T-helper 1 cell treated with Interleukin-12 subunit alpha and Interleukin-12 subunit beta and Interleukin-4 antibody, amounts not matched to agents 30 μg/mL and 1 μg/mL, for 36 hours (primary cell): ENCODE data around the gene KRT34.
"Not testable (repeated sequence)": the region's sequence is repeated elsewhere in the genome, so short reads cannot be mapped to it uniquely, and the experiment has no call there.

Experiments used
- H3K27ac Mint-ChIP-seq: one replicate; pipeline ENCODE4 v1.8.0; 2021; ENCODE audit warnings: mild to moderate bottlenecking, mixed read lengths
- H3K27me3 Mint-ChIP-seq: one replicate; pipeline ENCODE4 v1.8.0; 2021; ENCODE audit warnings: low read depth, mixed read lengths
- H3K36me3 Mint-ChIP-seq: one replicate; pipeline ENCODE4 v1.8.0; 2021; ENCODE audit warnings: low read depth, mixed read lengths
- H3K4me1 Mint-ChIP-seq: one replicate; pipeline ENCODE4 v1.8.0; 2021; ENCODE audit warnings: low read depth, mixed read lengths
- H3K4me3 Mint-ChIP-seq: one replicate; pipeline ENCODE4 v1.8.0; 2021; ENCODE audit warnings: mild to moderate bottlenecking, moderate library complexity, mixed read lengths
- H3K9me3 Mint-ChIP-seq: one replicate; pipeline ENCODE4 v1.8.0; 2021; ENCODE audit warnings: mixed read lengths

Gene KRT34

GRCh38 chr17:41363881-41364280 lies 18.2 kb downstream of the KRT34 start:
- H3K4me3 Mint-ChIP-seq: no peak overlapping the region
- H3K9me3 Mint-ChIP-seq: no peaks in the 10 kb centered on the region
- H3K27ac Mint-ChIP-seq: no peak overlapping the region
- no peaks in the 10 kb centered on the region for H3K36me3 Mint-ChIP-seq
- H3K27me3 Mint-ChIP-seq: peaks cover 10% of the 10 kb centered on the region
- H3K4me1 Mint-ChIP-seq: no peaks in the 10 kb centered on the region

GRCh38 chr17:41360296-41360995 lies 21.7 kb downstream of the KRT34 start:
- Mint-ChIP-seq H3K27me3 (peaks cover 20% of the 10 kb centered on the region), H3K27ac (no peak overlapping the region), H3K36me3 (no peaks in the 10 kb centered on the region), H3K9me3 (no peaks in the 10 kb centered on the region), H3K4me3 (no peak overlapping the region), H3K4me1 (no peaks in the 10 kb centered on the region)

- Mint-ChIP-seq H3K9me3 (no peaks in the 10 kb centered on the region), H3K27ac (no peak overlapping the region), H3K27me3 (peaks cover 31% of the 10 kb centered on the region), H3K4me3 (no peak overlapping the region), H3K4me1 (peaks cover 3% of the 10 kb centered on the region), H3K36me3 (no peaks in the 10 kb centered on the region)
Observed at GRCh38 chr17:41354536-41354935, 27.6 kb downstream of the KRT34 start.

- Mint-ChIP-seq H3K27ac (no peak overlapping the region), H3K9me3 (no peaks in the 10 kb centered on the region), H3K36me3 (no peaks in the 10 kb centered on the region), H3K27me3 (peaks cover 35% of the 10 kb centered on the region), H3K4me3 (no peak overlapping the region), H3K4me1 (peaks cover 3% of the 10 kb centered on the region)
Observed at GRCh38 chr17:41352597-41353366, 29.3 kb downstream of the KRT34 start.

- no peak overlapping the region for H3K27ac Mint-ChIP-seq
- no peaks in the 10 kb centered on the region for H3K36me3 Mint-ChIP-seq
- peaks cover 33% of the 10 kb centered on the region for H3K27me3 Mint-ChIP-seq
- H3K4me3 Mint-ChIP-seq: no peak overlapping the region
- peaks cover 3% of the 10 kb centered on the region for H3K4me1 Mint-ChIP-seq
- H3K9me3 Mint-ChIP-seq: no peaks in the 10 kb centered on the region
Observed at GRCh38 chr17:41351177-41351576, 30.9 kb downstream of the KRT34 start.

- H3K4me1 Mint-ChIP-seq, H3K4me3 Mint-ChIP-seq, H3K27ac Mint-ChIP-seq, H3K36me3 Mint-ChIP-seq, H3K9me3 Mint-ChIP-seq: not testable (repeated sequence)
- peaks cover 31% of the 10 kb centered on the region for H3K27me3 Mint-ChIP-seq
Observed at GRCh38 chr17:41350381-41350878, 31.7 kb downstream of the KRT34 start, which contains the start of gene KRT33A. KRT33A (minus strand) TSS chr17:41350828; CDS start chr17:41350767, 61 bp downstream.

- H3K4me1 Mint-ChIP-seq: peaks cover 3% of the 10 kb centered on the region
Observed at GRCh38 chr17:41347869-41348760, 34.0 kb downstream of the KRT34 start.

GRCh38 chr17:41346421-41346820 lies 35.7 kb downstream of the KRT34 start:
- not testable (repeated sequence) for H3K27ac Mint-ChIP-seq, H3K36me3 Mint-ChIP-seq, H3K4me1 Mint-ChIP-seq, H3K4me3 Mint-ChIP-seq
- H3K9me3 Mint-ChIP-seq: peaks cover 17% of the 10 kb centered on the region
- peaks cover 26% of the 10 kb centered on the region for H3K27me3 Mint-ChIP-seq

More at GRCh38 chr17:41347869-41348760, 34.0 kb downstream of the KRT34 start:
- Mint-ChIP-seq H3K27ac (no peak overlapping the region), H3K36me3 (peaks cover 2% of the 10 kb centered on the region), H3K9me3 (peaks cover 5% of the 10 kb centered on the region), H3K4me3 (no peak overlapping the region), H3K27me3 (peaks cover 31% of the 10 kb centered on the region)

- H3K27ac Mint-ChIP-seq: no peak overlapping the region
- H3K9me3 Mint-ChIP-seq: peaks cover 17% of the 10 kb centered on the region
- no peak overlapping the region for H3K4me3 Mint-ChIP-seq
- H3K4me1 Mint-ChIP-seq: peaks cover 10% of the 10 kb centered on the region
- peaks cover 26% of the 10 kb centered on the region for H3K27me3 Mint-ChIP-seq
- peaks cover 6% of the 10 kb centered on the region for H3K36me3 Mint-ChIP-seq
Observed at GRCh38 chr17:41345992-41346391, 36.1 kb downstream of the KRT34 start.

- no peak overlapping the region for H3K4me3 Mint-ChIP-seq
Observed at GRCh38 chr17:41343029-41343428, 39.1 kb downstream of the KRT34 start.

GRCh38 chr17:41340934-41341861 lies 40.9 kb downstream of the KRT34 start:
- peaks cover 30% of the 10 kb centered on the region for H3K27me3 Mint-ChIP-seq
- peaks cover 6% of the 10 kb centered on the region for H3K36me3 Mint-ChIP-seq
- H3K4me1 Mint-ChIP-seq: peaks cover 35% of the 10 kb centered on the region
- peak overlapping the region; percentile 60 for H3K27ac Mint-ChIP-seq
- peaks cover 17% of the 10 kb centered on the region for H3K9me3 Mint-ChIP-seq
- peak overlapping the region; percentile 35 for H3K4me3 Mint-ChIP-seq

More at GRCh38 chr17:41343029-41343428, 39.1 kb downstream of the KRT34 start:
- Mint-ChIP-seq H3K9me3 (peaks cover 17% of the 10 kb centered on the region), H3K27ac (peak overlapping the region; percentile 18), H3K36me3 (peaks cover 6% of the 10 kb centered on the region), H3K4me1 (peaks cover 35% of the 10 kb centered on the region), H3K27me3 (peaks cover 34% of the 10 kb centered on the region)

GRCh38 chr17:41340494-41340893 lies 41.6 kb downstream of the KRT34 start:
- peaks cover 6% of the 10 kb centered on the region for H3K36me3 Mint-ChIP-seq
- peaks cover 17% of the 10 kb centered on the region for H3K9me3 Mint-ChIP-seq
- H3K27me3 Mint-ChIP-seq: peaks cover 37% of the 10 kb centered on the region
- H3K4me1 Mint-ChIP-seq: peaks cover 35% of the 10 kb centered on the region
- peak overlapping the region; percentile 44 for H3K4me3 Mint-ChIP-seq
- peak overlapping the region; percentile 77 for H3K27ac Mint-ChIP-seq

- Mint-ChIP-seq H3K4me1 (peaks cover 35% of the 10 kb centered on the region), H3K4me3 (peak overlapping the region; percentile 44), H3K27ac (peak overlapping the region; percentile 77)
Observed at GRCh38 chr17:41339571-41340172, 42.4 kb downstream of the KRT34 start.

More at GRCh38 chr17:41339571-41340172, 42.4 kb downstream of the KRT34 start:
- Mint-ChIP-seq H3K27me3 (peaks cover 33% of the 10 kb centered on the region), H3K9me3 (peaks cover 17% of the 10 kb centered on the region), H3K36me3 (peaks cover 6% of the 10 kb centered on the region)
